NOMO-1 treated with DMSO at 0.1 percent for 48 hours (cell line): ENCODE data around the gene MDK.

Experiments used
- DNase-seq: peaks from one replicate; lab custom pipeline; 2025; ENCODE audit not compliant: unreplicated experiment; lab: John Stamatoyannopoulos, UW

MDK gene

GRCh38 chr11:46381819-46382645 is 563 bp downstream of the MDK start:
- no peak for DNase-seq

- DNase-seq, result no peak
Measured at GRCh38 chr11:46382646-46383403, 1.4 kb downstream of the MDK start.

- no peak for DNase-seq
Measured at GRCh38 chr11:46383404-46383758, 1.9 kb downstream of the MDK start.

GRCh38 chr11:46383974-46384701 is 2.7 kb downstream of the MDK start:
- DNase-seq, result no peak

GRCh38 chr11:46385169-46386004 is 3.9 kb downstream of the MDK start:
- no peak for DNase-seq

- DNase-seq, result no peak
Measured at GRCh38 chr11:46386005-46386578, 4.6 kb downstream of the MDK start.

GRCh38 chr11:46386674-46387073 is 5.2 kb downstream of the MDK start:
- no peak for DNase-seq

GRCh38 chr11:46387456-46387855 is 6.0 kb downstream of the MDK start:
- no peak for DNase-seq

- peak; percentile 20 for DNase-seq
Measured at GRCh38 chr11:46387919-46388618, 6.6 kb downstream of the MDK start.

- no peak for DNase-seq
Measured at GRCh38 chr11:46388619-46389449, 7.4 kb downstream of the MDK start.

- peak; percentile 52 for DNase-seq
Measured at GRCh38 chr11:46389450-46390330, 8.2 kb downstream of the MDK start.

GRCh38 chr11:46390331-46391171 is 9.1 kb downstream of the MDK start:
- DNase-seq, result no peak

GRCh38 chr11:46391186-46391577 is 9.7 kb downstream of the MDK start:
- no peak for DNase-seq

- peak; percentile 17 for DNase-seq
Measured at GRCh38 chr11:46391578-46392420, 10.3 kb downstream of the MDK start, which contains the start of gene CHRM4. Gene CHRM4, minus strand, starts transcription at chr11:46391776. Its CDS starts 5,219 bp downstream, at chr11:46386557.

- peak; percentile 72 for DNase-seq
Measured at GRCh38 chr11:46392421-46393230, 11.2 kb downstream of the MDK start.
